Measurements from ENCODE around the gene LPXN.
A peak's percentile ranks its signal among the peaks of the same experiment; 100 is the strongest.
"Not testable (repeated sequence)": the region's sequence is repeated elsewhere in the genome, so short reads cannot be mapped to it uniquely, and the experiment has no call there.

Gene LPXN

GRCh38 chr11:58578635-58579191, 3.1 kb upstream of the LPXN start, which contains the start of gene ZFP91:
ZFP91 (plus strand) TSS chr11:58579063; CDS start chr11:58579282, 219 bp downstream.
- DNase-seq = peak; percentile 97

- peak; percentile 99 for DNase-seq
Measured at GRCh38 chr11:58578136-58578634, 2.5 kb upstream of the LPXN start.

GRCh38 chr11:58577555-58578135, 2.0 kb upstream of the LPXN start:
- peak; percentile 70 for DNase-seq

GRCh38 chr11:58576887-58577471, 1.3 kb upstream of the LPXN start:
- DNase-seq = peak; percentile 29

GRCh38 chr11:58574881-58575280, 775 bp downstream of the LPXN start:
- DNase-seq = peak; percentile 12

- peak; percentile 81 for DNase-seq
Measured at GRCh38 chr11:58573451-58574104, 2.1 kb downstream of the LPXN start.

GRCh38 chr11:58572906-58573305, 2.8 kb downstream of the LPXN start:
- DNase-seq = not testable (repeated sequence)

- peak; percentile 47 for DNase-seq
Measured at GRCh38 chr11:58567889-58568512, 7.7 kb downstream of the LPXN start.

- DNase-seq = no peak
Measured at GRCh38 chr11:58564231-58564630, 11.4 kb downstream of the LPXN start.

- DNase-seq = no peak
Measured at GRCh38 chr11:58562375-58562800, 13.3 kb downstream of the LPXN start.

- no peak for DNase-seq
Measured at GRCh38 chr11:58561394-58562098, 14.1 kb downstream of the LPXN start.

GRCh38 chr11:58560842-58561241, 14.8 kb downstream of the LPXN start:
- DNase-seq = no peak

GRCh38 chr11:58549644-58550043, 26.0 kb downstream of the LPXN start:
- DNase-seq = no peak

- DNase-seq = no peak
Measured at GRCh38 chr11:58546841-58547240, 28.8 kb downstream of the LPXN start.

- no peak for DNase-seq
Measured at GRCh38 chr11:58531865-58532341, 43.8 kb downstream of the LPXN start.

- no peak for DNase-seq
Measured at GRCh38 chr11:58530236-58530635, 45.4 kb downstream of the LPXN start.

- DNase-seq = no peak
Measured at GRCh38 chr11:58527429-58527828, 48.2 kb downstream of the LPXN start.

GRCh38 chr11:58526721-58527120, 48.9 kb downstream of the LPXN start:
- DNase-seq = no peak

GRCh38 chr11:58525037-58525614, 50.5 kb downstream of the LPXN start:
- no peak for DNase-seq

GRCh38 chr11:58524232-58525036, 51.2 kb downstream of the LPXN start:
- DNase-seq = peak; percentile 65

- peak; percentile 33 for DNase-seq
Measured at GRCh38 chr11:58513747-58514367, 61.8 kb downstream of the LPXN start.

All from NCI-H226 (cell line).